NCI-H446 (cell line): ENCODE results near the gene KIF24.
"Not testable (repeated sequence)": the region's sequence is repeated elsewhere in the genome, so short reads cannot be mapped to it uniquely, and the experiment has no call there.

Experiments
- DNase-seq, 2 experiments: peaks; one replicate each; lab custom pipeline; 2025; lab: John Stamatoyannopoulos, UW

KIF24 gene

GRCh38 chr9:34322899-34323591 lies 6.0 kb downstream of the KIF24 start:
- DNase-seq: no peak

GRCh38 chr9:34321451-34321850 lies 7.6 kb downstream of the KIF24 start:
- no peak for DNase-seq

GRCh38 chr9:34318163-34318790 lies 10.8 kb downstream of the KIF24 start:
- no peak for DNase-seq

DNA sequence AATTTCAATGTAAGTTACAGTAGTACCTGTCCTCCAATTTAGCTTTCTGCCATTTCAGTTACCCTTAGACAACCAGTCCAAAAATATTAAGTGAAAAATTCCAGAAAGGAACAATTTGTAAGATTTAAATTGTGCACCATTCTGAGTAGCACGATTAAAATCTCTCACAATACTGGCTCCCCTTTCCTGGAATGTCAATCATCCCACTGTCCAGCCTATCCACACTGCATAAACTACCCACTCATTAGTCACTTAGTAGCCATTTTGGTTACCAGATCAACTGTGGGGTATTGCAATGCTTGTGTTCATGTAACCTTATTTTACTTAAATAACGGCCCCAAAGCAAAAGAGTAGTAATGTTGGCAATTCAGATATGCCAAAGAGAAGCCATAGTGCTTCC lies 11.6 kb downstream of the KIF24 start:
- DNase-seq: no peak

GRCh38 chr9:34311499-34312185 lies 17.4 kb downstream of the KIF24 start:
- DNase-seq: no peak

DNA sequence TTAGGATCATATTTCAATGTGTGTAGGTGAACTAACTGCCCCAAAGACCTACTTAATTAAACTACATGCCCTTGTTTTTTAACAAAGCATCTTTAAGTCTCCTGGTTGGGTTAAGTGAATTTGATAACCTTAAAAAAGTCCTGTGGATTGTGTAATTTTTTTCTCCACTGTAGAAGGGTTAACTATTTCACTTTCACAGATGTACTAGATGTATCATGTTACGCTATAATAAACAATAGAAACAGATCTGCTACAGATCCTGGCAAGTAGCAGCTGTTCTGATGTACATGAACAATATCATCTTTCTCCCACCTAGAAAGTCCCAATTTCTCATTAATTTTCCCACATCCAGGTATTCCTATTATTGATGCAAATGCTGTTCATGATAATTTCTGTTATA lies 18.9 kb downstream of the KIF24 start:
- DNase-seq: no peak

DNA sequence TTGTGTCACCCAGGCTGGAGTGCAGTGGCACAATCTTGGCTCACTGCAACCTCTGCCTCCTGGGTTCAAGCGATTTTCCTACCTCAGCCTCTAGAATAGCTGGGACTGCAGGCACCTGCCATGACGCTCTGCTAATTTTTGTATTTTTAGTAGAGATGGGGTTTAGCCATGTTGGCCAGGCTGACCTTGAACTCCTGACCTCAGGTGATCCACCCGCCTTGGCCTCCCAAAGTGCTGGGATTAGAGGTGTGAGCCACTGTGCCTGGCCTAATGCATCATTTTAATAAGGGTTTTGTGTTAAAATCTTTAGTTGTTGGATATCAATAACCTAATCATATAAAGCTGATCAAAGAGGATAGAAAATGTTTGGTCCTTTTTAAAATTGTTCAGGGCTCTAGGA lies 20.8 kb downstream of the KIF24 start:
- not testable (repeated sequence) for DNase-seq

DNA sequence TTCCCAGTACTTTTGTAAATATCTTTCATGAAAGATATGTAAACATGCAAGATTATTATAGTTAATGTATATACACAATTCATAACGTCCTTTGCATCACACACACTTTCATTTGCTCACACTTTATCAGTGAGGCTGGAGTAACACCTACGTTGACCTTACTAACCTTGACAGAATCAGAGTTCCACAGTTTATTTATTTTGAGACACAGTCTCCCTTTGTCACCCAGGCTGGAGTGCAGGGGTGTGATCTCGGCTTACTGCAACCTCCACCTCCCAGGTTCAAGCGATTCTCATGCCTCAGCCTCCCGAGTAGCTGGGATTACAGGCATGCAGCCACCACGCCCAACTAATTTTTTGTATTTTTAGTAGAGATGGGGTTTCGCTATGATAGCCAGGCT lies 28.0 kb downstream of the KIF24 start:
- not testable (repeated sequence) for DNase-seq

DNA sequence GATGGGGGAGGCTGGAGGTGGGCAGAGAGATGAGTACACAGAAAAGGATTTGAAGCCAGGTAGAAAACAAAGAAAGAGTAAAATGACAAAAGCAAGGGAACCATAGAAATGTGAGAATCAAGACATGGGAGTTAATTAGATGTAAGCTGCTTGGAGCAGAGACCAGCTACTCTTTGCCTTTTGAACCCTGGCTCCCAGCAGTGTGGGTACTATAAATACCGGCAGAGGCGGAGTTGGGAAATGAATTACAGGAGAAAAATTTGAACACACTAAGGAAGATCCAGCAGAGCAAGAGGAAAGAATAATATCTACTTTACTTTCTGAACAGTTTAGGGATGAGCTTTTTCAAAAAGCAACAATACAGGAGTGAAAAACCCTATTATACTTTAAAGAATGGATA lies 36.5 kb downstream of the KIF24 start:
- no peak for DNase-seq

- DNase-seq: no peak
Observed at GRCh38 chr9:34291423-34291822, 37.6 kb downstream of the KIF24 start.

GRCh38 chr9:34291023-34291422 lies 38.0 kb downstream of the KIF24 start:
- DNase-seq: no peak

- no peak for DNase-seq
Observed at GRCh38 chr9:34289159-34289558, 39.9 kb downstream of the KIF24 start.

- DNase-seq: no peak
Observed at GRCh38 chr9:34282096-34282495, 47.0 kb downstream of the KIF24 start.

- no peak for DNase-seq
Observed at GRCh38 chr9:34279411-34279810, 49.7 kb downstream of the KIF24 start.
